Neuronal stem cell (in vitro differentiated cells): ENCODE measurements around the gene GRK6.
A peak's percentile ranks its signal among the peaks of the same experiment; 100 is the strongest.

Experiments used
- DNase-seq: peaks from one replicate; pipeline ENCODE4 v3.0.0-alpha.2; 2013; ENCODE audit warnings: low spot score
- H2AFZ ChIP-seq: one replicate; pipeline ENCODE4 v1.6.1; 2013; ENCODE audit warnings: mild to moderate bottlenecking, low read length, inconsistent platforms
- H2AK5ac ChIP-seq: 2 replicates; pipeline ENCODE4 v1.6.1; 2013; ENCODE audit warnings: low read depth, mild to moderate bottlenecking, inconsistent platforms, low read length, moderate library complexity, mixed read lengths
- H2BK120ac ChIP-seq: 2 replicates; pipeline ENCODE4 v1.6.1; 2013; ENCODE audit warnings: low read depth, mild to moderate bottlenecking, inconsistent platforms, low read length, moderate library complexity, mixed read lengths
- H2BK12ac ChIP-seq: one replicate; pipeline ENCODE4 v1.6.1; 2013; ENCODE audit warnings: low read length, inconsistent platforms
- H2BK15ac ChIP-seq: 2 replicates; pipeline ENCODE4 v1.6.1; 2013; ENCODE audit warnings: mild to moderate bottlenecking, low read length, inconsistent platforms, mixed read lengths
- H2BK5ac ChIP-seq: one replicate; pipeline ENCODE4 v1.6.1; 2013; ENCODE audit warnings: inconsistent platforms, mild to moderate bottlenecking, low read length, moderate library complexity
- H3K14ac ChIP-seq: one replicate; pipeline ENCODE4 v1.6.1; 2013; ENCODE audit warnings: low read length, inconsistent platforms
- H3K18ac ChIP-seq: 2 replicates; pipeline ENCODE4 v1.6.1; 2013; ENCODE audit warnings: low read length, inconsistent platforms
- H3K23ac ChIP-seq: 2 replicates; pipeline ENCODE4 v1.6.1; 2013; ENCODE audit warnings: low read depth, mild to moderate bottlenecking, mixed read lengths, low read length, inconsistent platforms; ENCODE audit not compliant: poor library complexity
- H3K27ac ChIP-seq: replicated peaks from 3 replicates; pipeline ENCODE4 v1.5.1; 2013; ENCODE audit warnings: low read length, inconsistent platforms
- H3K27me3 ChIP-seq, 3 experiments: 2 replicates each; pipeline ENCODE4 v1.6.1; 2013; ENCODE audit warnings: low read length in 3 of 3, mild to moderate bottlenecking in 2 of 3, inconsistent platforms in 1 of 3, low read depth in 1 of 3, mixed read lengths in 1 of 3, moderate library complexity in 1 of 3; ENCODE audit not compliant: control insufficient read depth in 3 of 3, insufficient read depth in 3 of 3
- H3K36me3 ChIP-seq, 2 donors: replicated peaks in 1 of 2; 2 replicates each; pipeline ENCODE4 v1.6.1; 2013; ENCODE audit warnings: low read length in 2 of 2; ENCODE audit not compliant: control insufficient read depth in 2 of 2, insufficient read depth in 2 of 2
- H3K4ac ChIP-seq: 2 replicates; pipeline ENCODE4 v1.6.1; 2013; ENCODE audit warnings: inconsistent platforms, mild to moderate bottlenecking, low read length, moderate library complexity
- H3K4me1 ChIP-seq, 2 donors: 1 replicate in 1 of 2; 2 replicates in 1 of 2; pipeline ENCODE4 v1.6.1; 2013; ENCODE audit warnings: low read length in 2 of 2, low read depth in 1 of 2; ENCODE audit not compliant: control insufficient read depth in 2 of 2, insufficient read depth in 1 of 2
- H3K4me2 ChIP-seq: one replicate; pipeline ENCODE4 v1.6.1; 2013; ENCODE audit warnings: mild to moderate bottlenecking, low read length, inconsistent platforms; ENCODE audit not compliant: insufficient read depth, poor library complexity, severe bottlenecking
- H3K4me3 ChIP-seq, 2 donors: 2 replicates each; pipeline ENCODE4 v1.5.1; 2013; ENCODE audit warnings: low read length in 2 of 2, mild to moderate bottlenecking in 2 of 2, inconsistent platforms in 1 of 2, moderate library complexity in 1 of 2
- H3K79me1 ChIP-seq: one replicate; pipeline ENCODE4 v1.6.1; 2013; ENCODE audit warnings: low read depth, mild to moderate bottlenecking, inconsistent platforms, low read length, moderate library complexity
- H3K9ac ChIP-seq: one replicate; pipeline ENCODE4 v1.6.1; 2013; ENCODE audit warnings: mild to moderate bottlenecking, low read depth, low read length, inconsistent platforms; ENCODE audit not compliant: poor library complexity
- H3K9me3 ChIP-seq, 2 donors: replicated peaks in 1 of 2; 2 replicates each; pipeline versions ENCODE3 to v1.6.1; 2013; ENCODE audit warnings: low read length in 2 of 2, mild to moderate bottlenecking in 2 of 2, inconsistent platforms in 1 of 2, low read depth in 1 of 2, mixed read lengths in 1 of 2, moderate library complexity in 1 of 2; ENCODE audit not compliant: control insufficient read depth in 2 of 2, insufficient read depth in 1 of 2
- H4K8ac ChIP-seq: one replicate; pipeline ENCODE4 v1.6.1; 2013; ENCODE audit warnings: low read depth, mild to moderate bottlenecking, inconsistent platforms, low read length, moderate library complexity
- H4K91ac ChIP-seq: one replicate; pipeline ENCODE4 v1.6.1; 2013; ENCODE audit warnings: low read length, low read depth, mild to moderate bottlenecking, inconsistent platforms; ENCODE audit not compliant: poor library complexity
- WGBS, 2 donors: extraction: QIAGEN DNeasy Blood & Tissue Kit; methylation state at CpG; one replicate each; pipeline ENCODE4 v1.1.7; 2013; ENCODE audit warnings: missing lambda C conversion rate in 2 of 2, mixed read lengths in 1 of 2; ENCODE audit not compliant: insufficient read length in 2 of 2, insufficient replicate concordance in 1 of 2; ENCODE audit errors: extremely low coverage in 2 of 2; 5-methylcytosine and 5-hydroxymethylcytosine counted together

GRK6 gene

DNA sequence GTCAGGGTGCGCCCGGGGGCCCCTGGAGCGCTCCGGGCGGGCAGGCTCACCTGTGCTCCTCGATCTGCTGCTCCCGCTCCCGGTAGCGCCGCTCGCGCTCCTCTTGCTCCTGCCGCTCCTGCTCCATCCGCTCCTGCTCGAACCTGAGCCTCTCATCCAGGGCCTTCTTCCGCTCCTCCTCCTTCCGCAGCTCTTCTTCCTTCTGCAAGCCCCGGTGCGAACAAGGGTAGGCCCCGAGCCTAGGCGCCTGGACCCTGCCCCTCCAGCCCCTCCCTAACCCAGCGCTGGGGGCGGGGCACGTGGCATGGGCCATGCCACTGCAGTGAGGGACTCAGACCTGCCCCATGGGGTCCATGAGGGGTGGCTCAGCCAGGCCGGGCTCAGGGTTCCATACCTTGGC is 40.4 kb downstream of the GRK6 start:
- no peak overlapping the region for H3K4ac ChIP-seq
- peaks cover 30 to 31% of the 10 kb centered on the region in 2 donors for H3K4me1 ChIP-seq
- WGBS, 2 donors, result no CpG with 5 or more reads among the region's 25 CpGs
- H3K4me2 ChIP-seq, result no peak overlapping the region
- H3K23ac ChIP-seq, result peak overlapping the region; percentile 46
- H2BK5ac ChIP-seq, result no peak overlapping the region
- no peak overlapping the region for H4K8ac ChIP-seq
- H4K91ac ChIP-seq, result no peak overlapping the region
- H3K4me3 ChIP-seq, result no peak overlapping the region
- no peaks in the 10 kb centered on the region for H3K27me3 ChIP-seq
- H2BK120ac ChIP-seq, result no peak overlapping the region
- no peak overlapping the region for H2AK5ac ChIP-seq
- DNase-seq, result no peak
- peaks cover 12 to 13% of the 10 kb centered on the region in 2 donors for H3K9me3 ChIP-seq
- H3K9ac ChIP-seq, result no peak overlapping the region
- H3K79me1 ChIP-seq, result peaks cover 34% of the 10 kb centered on the region
- no peak overlapping the region for H3K18ac ChIP-seq
- no peak overlapping the region for H3K27ac ChIP-seq
- H2BK15ac ChIP-seq, result no peak overlapping the region
- peaks cover 68 to 90% of the 10 kb centered on the region in 2 donors for H3K36me3 ChIP-seq
- H2BK12ac ChIP-seq, result peak overlapping the region; percentile 27
- H2AFZ ChIP-seq, result no peak overlapping the region
- no peak overlapping the region for H3K14ac ChIP-seq

DNA sequence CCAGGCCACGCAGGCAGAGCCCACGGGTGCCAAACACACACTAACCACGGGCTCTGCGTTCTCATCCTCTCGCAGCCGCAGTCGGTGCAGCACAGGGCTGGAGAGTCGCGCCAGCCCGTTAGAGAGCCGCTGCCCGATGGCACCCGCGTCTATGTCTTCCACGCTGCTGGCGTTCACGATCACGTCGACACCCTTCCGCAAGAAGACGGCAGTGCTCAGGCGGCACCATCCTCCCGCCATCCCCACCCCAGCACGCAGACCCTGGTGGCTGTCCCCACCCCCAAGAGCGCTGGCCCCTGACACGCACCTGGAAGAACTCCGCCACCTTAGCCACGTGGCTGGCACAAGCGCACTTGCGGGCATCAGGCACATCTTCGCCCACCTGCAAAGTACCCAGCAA is 41.0 kb downstream of the GRK6 start:
- H3K36me3 ChIP-seq, result peaks cover 64 to 90% of the 10 kb centered on the region in 2 donors
- DNase-seq, result no peak
- no CpG with 5 or more reads among the region's 31 CpGs for WGBS, 2 donors

DNA sequence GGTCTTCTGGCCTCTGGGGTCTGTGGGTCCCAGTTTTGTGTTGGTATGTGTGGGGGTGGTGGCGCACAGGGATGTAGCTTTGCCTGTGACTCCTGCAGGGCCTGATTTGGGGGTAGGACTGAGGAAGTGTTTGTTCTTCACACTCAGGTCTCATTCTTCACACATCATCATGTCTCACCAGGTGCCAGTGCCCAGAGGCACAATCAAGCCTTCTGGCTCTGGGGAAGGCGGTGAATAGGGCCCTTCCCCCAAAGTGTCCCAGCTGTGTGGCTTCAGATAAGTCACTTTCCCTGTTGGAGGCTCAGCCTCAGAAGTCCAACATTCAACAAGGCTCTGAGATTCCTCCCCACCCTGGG is 41.8 kb downstream of the GRK6 start:
- DNase-seq, result no peak
- Histone ChIP-seq H3K18ac (no peak overlapping the region), H3K14ac (no peak overlapping the region), H4K8ac (no peak overlapping the region), H3K4me3 (no peak overlapping the region), H2BK15ac (no peak overlapping the region), H3K4ac (no peak overlapping the region), H3K4me1 (peaks cover 33 to 37% of the 10 kb centered on the region in 2 donors), H4K91ac (no peak overlapping the region), H2BK12ac (no peak overlapping the region), H3K4me2 (no peak overlapping the region), H2BK120ac (no peak overlapping the region), H3K27me3 (no peaks in the 10 kb centered on the region), H3K9me3 (peaks cover 12 to 13% of the 10 kb centered on the region in 2 donors), H2AK5ac (no peak overlapping the region), H2BK5ac (peak overlapping the region; percentile 21), H3K36me3 (peaks cover 58 to 83% of the 10 kb centered on the region in 2 donors), H3K9ac (no peak overlapping the region), H3K27ac (no peak overlapping the region), H2AFZ (no peak overlapping the region), H3K23ac (no peak overlapping the region), H3K79me1 (peaks cover 33% of the 10 kb centered on the region)
- no CpG with 5 or more reads among the region's 2 CpGs for WGBS, 2 donors

More for the DNA sequence above, 41.0 kb downstream of the GRK6 start:
- Histone ChIP-seq H3K4me2 (no peak overlapping the region), H3K4me1 (peaks cover 33 to 35% of the 10 kb centered on the region in 2 donors), H3K9me3 (peaks cover 12 to 13% of the 10 kb centered on the region in 2 donors), H2BK15ac (no peak overlapping the region), H2BK120ac (no peak overlapping the region), H2BK5ac (no peak overlapping the region), H2BK12ac (no peak overlapping the region), H3K18ac (peak overlapping the region; percentile 25), H3K4ac (no peak overlapping the region), H3K23ac (no peak overlapping the region), H4K8ac (no peak overlapping the region), H2AFZ (no peak overlapping the region), H3K79me1 (peaks cover 31% of the 10 kb centered on the region), H2AK5ac (no peak overlapping the region), H3K14ac (no peak overlapping the region), H3K9ac (no peak overlapping the region), H3K27me3 (no peaks in the 10 kb centered on the region), H3K27ac (no peak overlapping the region), H4K91ac (no peak overlapping the region), H3K4me3 (no peak overlapping the region)

DNA sequence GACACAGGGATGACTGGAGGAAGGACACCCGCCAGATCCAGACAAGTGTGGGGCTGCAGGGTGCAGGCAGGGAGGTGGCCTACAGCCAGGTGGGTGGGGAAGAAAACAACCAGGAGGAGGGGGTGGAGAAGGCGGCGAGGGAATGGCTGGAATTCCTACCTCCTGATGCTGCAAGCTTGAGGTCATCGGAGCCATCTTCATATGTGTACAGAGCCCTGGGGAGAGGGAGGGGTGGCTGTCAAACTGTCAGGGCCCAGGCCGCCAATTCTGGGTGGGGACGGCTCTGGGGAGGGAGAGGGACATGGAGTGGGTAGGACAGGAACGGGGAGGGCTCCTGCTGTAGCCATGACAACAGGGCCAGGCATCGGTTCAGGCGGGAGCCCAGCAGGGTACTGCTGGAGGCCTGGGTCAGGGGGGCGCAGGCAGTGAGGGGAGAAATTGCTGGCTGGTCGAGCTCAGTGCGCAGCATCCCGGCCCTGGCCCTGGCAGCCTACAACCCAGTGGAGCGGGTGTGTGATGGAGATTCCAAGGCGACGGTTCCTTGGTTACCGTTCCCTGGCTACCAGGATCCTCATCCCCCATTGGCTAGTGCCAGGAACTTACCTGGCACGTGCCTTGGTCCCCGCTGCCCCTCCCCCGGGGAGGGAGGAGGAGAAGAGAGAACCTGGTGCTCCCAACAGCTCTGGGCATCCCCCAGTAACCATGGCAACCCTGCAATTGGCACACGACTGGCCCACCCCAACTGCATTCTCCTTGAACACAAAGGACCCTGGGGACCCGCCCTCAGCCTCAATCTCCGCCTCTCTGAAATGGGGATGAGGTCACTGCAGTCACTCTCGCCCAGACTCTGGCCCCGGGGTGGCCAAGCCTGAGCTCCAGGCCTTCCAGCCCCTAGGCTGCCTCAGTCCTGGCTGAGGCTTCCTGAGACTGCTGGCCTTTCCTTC is 42.5 kb downstream of the GRK6 start:
- no peak for DNase-seq
- H2BK120ac ChIP-seq, result no peak overlapping the region
- H3K79me1 ChIP-seq, result peaks cover 33% of the 10 kb centered on the region
- H3K9ac ChIP-seq, result peak overlapping the region; percentile 61
- H2AK5ac ChIP-seq, result peak overlapping the region; percentile 33
- no peak overlapping the region for H2AFZ ChIP-seq
- peak overlapping the region; percentile 46 for H3K18ac ChIP-seq
- H3K23ac ChIP-seq, result no peak overlapping the region
- H3K4ac ChIP-seq, result no peak overlapping the region
- no CpG with 5 or more reads among the region's 25 CpGs for WGBS, 2 donors
- no peak overlapping the region for H4K8ac ChIP-seq
- peak overlapping the region; percentile 40 for H2BK5ac ChIP-seq
- H2BK12ac ChIP-seq, result no peak overlapping the region
- peak overlapping the region; percentile 33 for H3K27ac ChIP-seq
- H4K91ac ChIP-seq, result no peak overlapping the region
- H3K27me3 ChIP-seq, result no peaks in the 10 kb centered on the region
- H3K4me1 ChIP-seq, result peaks cover 34 to 38% of the 10 kb centered on the region in 2 donors
- H3K4me2 ChIP-seq, result no peak overlapping the region
- H3K9me3 ChIP-seq, result peaks cover 12 to 13% of the 10 kb centered on the region in 2 donors
- no peak overlapping the region for H2BK15ac ChIP-seq
- H3K4me3 ChIP-seq, result no peak overlapping the region
- H3K36me3 ChIP-seq, result peaks cover 54 to 77% of the 10 kb centered on the region in 2 donors
- peak overlapping the region; percentile 75 for H3K14ac ChIP-seq
